OCI-M1 (cell line): Measurements from ENCODE around the gene ZFYVE27.

ENCODE experiments used
- DNase-seq: peaks from one replicate; lab custom pipeline; 2025; lab: John Stamatoyannopoulos, UW

The ZFYVE27 gene

GRCh38 chr10:97744405-97745035, 7.6 kb downstream of the ZFYVE27 start:
- no peak for DNase-seq

- DNase-seq: no peak
These were observed 10.6 kb downstream of the ZFYVE27 start for GRCh38 chr10:97747573-97747972.

GRCh38 chr10:97748116-97748515, 11.2 kb downstream of the ZFYVE27 start:
- DNase-seq: no peak

GRCh38 chr10:97752956-97753355, 16.0 kb downstream of the ZFYVE27 start:
- no peak for DNase-seq

- no peak for DNase-seq
These were observed 17.8 kb downstream of the ZFYVE27 start for GRCh38 chr10:97754726-97755125.

GRCh38 chr10:97755718-97756117, 18.8 kb downstream of the ZFYVE27 start:
- DNase-seq: no peak

GRCh38 chr10:97757471-97757870, 20.5 kb downstream of the ZFYVE27 start:
- no peak for DNase-seq

- peak; percentile 85 for DNase-seq
These were observed 22.4 kb downstream of the ZFYVE27 start for GRCh38 chr10:97759158-97759887.

- DNase-seq: no peak
These were observed 23.0 kb downstream of the ZFYVE27 start for GRCh38 chr10:97759946-97760345.

GRCh38 chr10:97760461-97761257, 23.7 kb downstream of the ZFYVE27 start:
- no peak for DNase-seq

- no peak for DNase-seq
These were observed 24.5 kb downstream of the ZFYVE27 start for GRCh38 chr10:97761331-97761865.

- no peak for DNase-seq
These were observed 25.1 kb downstream of the ZFYVE27 start for GRCh38 chr10:97762056-97762455.

GRCh38 chr10:97762816-97763215, 25.9 kb downstream of the ZFYVE27 start:
- no peak for DNase-seq

- DNase-seq: no peak
These were observed 26.5 kb downstream of the ZFYVE27 start for GRCh38 chr10:97763411-97763810.

GRCh38 chr10:97763947-97764346, 27.0 kb downstream of the ZFYVE27 start:
- no peak for DNase-seq

- DNase-seq: no peak
These were observed 27.6 kb downstream of the ZFYVE27 start for GRCh38 chr10:97764519-97764931.

GRCh38 chr10:97765201-97765600, 28.3 kb downstream of the ZFYVE27 start:
- no peak for DNase-seq

GRCh38 chr10:97766106-97766810, 29.3 kb downstream of the ZFYVE27 start:
- DNase-seq: no peak

- no peak for DNase-seq
These were observed 30.3 kb downstream of the ZFYVE27 start for GRCh38 chr10:97766996-97767924.
